HEK293 (cell line): Measurements from ENCODE around the gene ZNF493.

ENCODE experiments used
- CTCF ChIA-PET: fragments of 350-600 bp; formaldehyde crosslinking; extraction: SDS; loops from one replicate; lab custom pipeline; 2021; ENCODE audit warnings: antibody characterized with exemption; lab: Yijun Ruan, JAX
- POLR2A ChIA-PET: fragments of 300-600 bp; formaldehyde crosslinking; extraction: SDS; loops from one replicate; lab custom pipeline; 2020; ENCODE audit warnings: antibody characterized with exemption, inconsistent platforms; lab: Yijun Ruan, JAX
- H3K27ac ChIP-seq: fragments of 200-500 bp; sonication (Bioruptor generic); 2 replicates; pipeline ENCODE4 v1.5.1; 2014; ENCODE audit warnings: low read depth, low read length, control low read depth, inconsistent platforms; ENCODE audit errors: extremely low read depth
- H3K36me3 ChIP-seq, 2 experiments: fragments of 200-500 bp in 1 of 2; sonication (Bioruptor generic) in 1 of 2; 1 replicate in 1 of 2; 2 replicates in 1 of 2; pipeline ENCODE4 v1.5.1; 2014 to 2017; ENCODE audit warnings: inconsistent platforms in 2 of 2, low read length in 2 of 2; ENCODE audit not compliant: control insufficient read depth in 2 of 2, insufficient read depth in 1 of 2
- H3K4me1 ChIP-seq: fragments of 200-500 bp; sonication (Bioruptor generic); 2 replicates; pipeline ENCODE4 v1.5.1; 2014; ENCODE audit warnings: mild to moderate bottlenecking, low read length, inconsistent platforms; ENCODE audit not compliant: control insufficient read depth, insufficient read depth
- H3K4me3 ChIP-seq: 2 replicates; pipeline ENCODE4 v1.5.1; 2011; ENCODE audit warnings: low read depth, mild to moderate bottlenecking, control low read depth, low read length, moderate library complexity
- H3K9me3 ChIP-seq: fragments of 200-500 bp; sonication (Bioruptor generic); 2 replicates; pipeline ENCODE4 v1.5.1; 2014; ENCODE audit warnings: low read depth, low read length, inconsistent platforms; ENCODE audit not compliant: control insufficient read depth, insufficient read depth
- GFI1B ChIP-seq: fragments of 450-650 bp; formaldehyde crosslinking; IDR thresholded peaks from 2 replicates; pipeline ENCODE4 v1.5.1; 2016; ENCODE audit warnings: missing biosample characterization, missing genetic modification characterization
- GLI4 ChIP-seq: fragments of 450-650 bp; formaldehyde crosslinking; IDR thresholded peaks from 2 replicates; pipeline ENCODE4 v1.5.1; 2016; ENCODE audit warnings: missing biosample characterization, missing genetic modification characterization
- MZF1 ChIP-seq: fragments of 450-650 bp; formaldehyde crosslinking; IDR thresholded peaks from 2 replicates; pipeline ENCODE4 v1.5.1; 2017; ENCODE audit warnings: missing biosample characterization, missing genetic modification characterization, borderline replicate concordance
- SP2 ChIP-seq: fragments of 450-650 bp; formaldehyde crosslinking; IDR thresholded peaks from 2 replicates; pipeline ENCODE4 v1.5.1; 2016; ENCODE audit warnings: missing biosample characterization, missing genetic modification characterization
- YY2 ChIP-seq: fragments of 450-650 bp; formaldehyde crosslinking; IDR thresholded peaks from 2 replicates; pipeline ENCODE4 v1.5.1; 2016; ENCODE audit warnings: missing biosample characterization, missing genetic modification characterization
- ZBTB1 ChIP-seq: fragments of 450-650 bp; formaldehyde crosslinking; IDR thresholded peaks from 2 replicates; pipeline ENCODE4 v1.5.1; 2016; ENCODE audit warnings: missing biosample characterization, missing genetic modification characterization
- ZFP37 ChIP-seq: fragments of 450-650 bp; formaldehyde crosslinking; IDR thresholded peaks from 2 replicates; pipeline ENCODE4 v1.5.1; 2016; ENCODE audit warnings: missing biosample characterization, missing genetic modification characterization
- ZNF138 ChIP-seq: fragments of 450-650 bp; formaldehyde crosslinking; IDR thresholded peaks from 2 replicates; pipeline ENCODE4 v1.5.1; 2016; ENCODE audit warnings: missing biosample characterization, missing genetic modification characterization, borderline replicate concordance
- ZNF157 ChIP-seq: fragments of 450-650 bp; formaldehyde crosslinking; IDR thresholded peaks from 2 replicates; pipeline ENCODE4 v1.5.1; 2016; ENCODE audit warnings: missing biosample characterization, missing genetic modification characterization
- ZNF19 ChIP-seq: fragments of 450-650 bp; formaldehyde crosslinking; IDR thresholded peaks from 2 replicates; pipeline ENCODE4; 2016; ENCODE audit warnings: missing biosample characterization, missing genetic modification characterization, low read depth
- ZNF248 ChIP-seq: fragments of 450-650 bp; formaldehyde crosslinking; IDR thresholded peaks from 2 replicates; pipeline ENCODE4 v1.5.1; 2017; ENCODE audit warnings: missing biosample characterization, missing genetic modification characterization
- ZNF473 ChIP-seq: fragments of 450-650 bp; formaldehyde crosslinking; IDR thresholded peaks from 2 replicates; pipeline ENCODE4 v1.5.1; 2017; ENCODE audit warnings: missing biosample characterization, missing genetic modification characterization
- ZNF529 ChIP-seq: fragments of 450-650 bp; formaldehyde crosslinking; IDR thresholded peaks from 2 replicates; pipeline ENCODE4 v1.5.1; 2017; ENCODE audit warnings: missing genetic modification characterization, missing biosample characterization; ENCODE audit not compliant: insufficient replicate concordance
- ZNF544 ChIP-seq: fragments of 450-650 bp; formaldehyde crosslinking; IDR thresholded peaks from 2 replicates; pipeline ENCODE4 v1.5.0; 2017; ENCODE audit warnings: missing biosample characterization, missing genetic modification characterization
- ZNF549 ChIP-seq: fragments of 450-650 bp; IDR thresholded peaks from 2 replicates; pipeline ENCODE4 v1.5.1; 2018; ENCODE audit warnings: missing biosample characterization, missing genetic modification characterization, mild to moderate bottlenecking, inconsistent platforms, moderate library complexity
- ZNF623 ChIP-seq: fragments of 450-650 bp; formaldehyde crosslinking; IDR thresholded peaks from 2 replicates; pipeline ENCODE4 v1.5.1; 2016; ENCODE audit warnings: missing biosample characterization, missing genetic modification characterization
- ZNF768 ChIP-seq: fragments of 450-650 bp; formaldehyde crosslinking; IDR thresholded peaks from 2 replicates; pipeline ENCODE4 v1.5.1; 2018; ENCODE audit warnings: missing biosample characterization, mild to moderate bottlenecking, missing genetic modification characterization
- ZNF785 ChIP-seq: fragments of 450-650 bp; formaldehyde crosslinking; IDR thresholded peaks from 2 replicates; pipeline ENCODE4 v1.5.1; 2016; ENCODE audit warnings: missing biosample characterization, missing genetic modification characterization
- ZXDB ChIP-seq: fragments of 450-650 bp; formaldehyde crosslinking; IDR thresholded peaks from 2 replicates; pipeline ENCODE4 v1.5.1; 2016; ENCODE audit warnings: missing biosample characterization, missing genetic modification characterization
- TF ChIP-seq, protein P1 (sequence below): fragments of 450-650 bp; formaldehyde crosslinking; IDR thresholded peaks from 2 replicates; pipeline ENCODE4 v1.5.1; 2016; ENCODE audit warnings: missing biosample characterization, missing genetic modification characterization
- TF ChIP-seq, protein P2 (sequence below): fragments of 450-650 bp; formaldehyde crosslinking; IDR thresholded peaks from 2 replicates; pipeline ENCODE4 v1.5.0; 2017; ENCODE audit warnings: missing biosample characterization, missing genetic modification characterization, borderline replicate concordance
- TF ChIP-seq, protein P3 (sequence below): fragments of 450-650 bp; formaldehyde crosslinking; IDR thresholded peaks from 2 replicates; pipeline ENCODE4 v1.5.1; 2016; ENCODE audit warnings: missing biosample characterization, missing genetic modification characterization
- TF ChIP-seq, protein P4 (sequence below): fragments of 450-650 bp; formaldehyde crosslinking; IDR thresholded peaks from 2 replicates; pipeline ENCODE4 v1.5.1; 2016; ENCODE audit warnings: missing biosample characterization, missing genetic modification characterization
- TF ChIP-seq, protein P5 (sequence below): sonication (generic); formaldehyde crosslinking; IDR thresholded peaks from 2 replicates; pipeline ENCODE4 v1.8.1; 2022; ENCODE audit warnings: mild to moderate bottlenecking, moderate library complexity, missing genetic modification reagents
- TF ChIP-seq, protein P6 (sequence below): fragments of 450-650 bp; IDR thresholded peaks from 2 replicates; pipeline ENCODE4 v1.5.1; 2018; ENCODE audit warnings: missing biosample characterization, missing genetic modification characterization

ZNF493 gene

DNA sequence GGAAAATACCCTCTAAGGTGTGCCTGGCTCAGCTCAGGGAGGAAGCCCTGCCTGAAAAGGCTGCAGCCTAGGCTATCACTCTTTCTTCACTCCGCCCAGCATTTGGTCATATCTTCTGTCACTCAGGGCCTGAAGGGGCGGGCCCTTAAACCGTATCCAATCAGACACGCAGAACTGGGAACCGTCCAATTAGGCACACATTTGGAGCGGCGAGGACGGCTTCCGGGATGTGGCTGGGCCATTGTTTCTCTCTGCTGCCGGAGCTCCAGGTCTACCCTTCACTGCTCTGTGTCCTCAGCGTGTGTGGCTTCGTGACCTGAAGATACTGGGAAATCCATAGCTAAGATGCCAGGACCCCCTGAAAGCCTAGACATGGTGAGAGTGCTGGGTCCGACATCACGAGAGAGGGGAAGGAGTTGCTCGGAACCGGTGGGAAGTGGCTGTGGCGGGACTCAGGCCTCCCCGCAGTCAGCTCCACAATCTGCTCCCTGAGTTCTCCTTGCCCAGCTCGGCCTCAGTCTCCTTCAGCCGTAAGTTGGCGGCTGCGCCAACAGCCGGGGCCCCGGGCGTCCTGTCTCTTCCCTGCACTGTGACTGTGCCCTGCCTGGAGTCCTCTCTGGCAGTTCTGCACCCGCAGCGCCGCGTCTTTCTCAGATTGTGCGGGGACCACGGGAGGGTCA is at the start of gene ZNF493 (continued):
- TF ChIP-seq ZNF623 (no peak), ZBTB1 (tag by site-specific recombination) (no peak), YY2 (no peak), ZNF785 (tag by site-specific recombination) (no peak), GFI1B (no peak), GLI4 (no peak)
- TF ChIP-seq, protein P1, sequence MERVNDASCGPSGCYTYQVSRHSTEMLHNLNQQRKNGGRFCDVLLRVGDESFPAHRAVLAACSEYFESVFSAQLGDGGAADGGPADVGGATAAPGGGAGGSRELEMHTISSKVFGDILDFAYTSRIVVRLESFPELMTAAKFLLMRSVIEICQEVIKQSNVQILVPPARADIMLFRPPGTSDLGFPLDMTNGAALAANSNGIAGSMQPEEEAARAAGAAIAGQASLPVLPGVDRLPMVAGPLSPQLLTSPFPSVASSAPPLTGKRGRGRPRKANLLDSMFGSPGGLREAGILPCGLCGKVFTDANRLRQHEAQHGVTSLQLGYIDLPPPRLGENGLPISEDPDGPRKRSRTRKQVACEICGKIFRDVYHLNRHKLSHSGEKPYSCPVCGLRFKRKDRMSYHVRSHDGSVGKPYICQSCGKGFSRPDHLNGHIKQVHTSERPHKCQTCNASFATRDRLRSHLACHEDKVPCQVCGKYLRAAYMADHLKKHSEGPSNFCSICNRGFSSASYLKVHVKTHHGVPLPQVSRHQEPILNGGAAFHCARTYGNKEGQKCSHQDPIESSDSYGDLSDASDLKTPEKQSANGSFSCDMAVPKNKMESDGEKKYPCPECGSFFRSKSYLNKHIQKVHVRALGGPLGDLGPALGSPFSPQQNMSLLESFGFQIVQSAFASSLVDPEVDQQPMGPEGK (tag by site-specific recombination): no peak
- TF ChIP-seq, protein P2, sequence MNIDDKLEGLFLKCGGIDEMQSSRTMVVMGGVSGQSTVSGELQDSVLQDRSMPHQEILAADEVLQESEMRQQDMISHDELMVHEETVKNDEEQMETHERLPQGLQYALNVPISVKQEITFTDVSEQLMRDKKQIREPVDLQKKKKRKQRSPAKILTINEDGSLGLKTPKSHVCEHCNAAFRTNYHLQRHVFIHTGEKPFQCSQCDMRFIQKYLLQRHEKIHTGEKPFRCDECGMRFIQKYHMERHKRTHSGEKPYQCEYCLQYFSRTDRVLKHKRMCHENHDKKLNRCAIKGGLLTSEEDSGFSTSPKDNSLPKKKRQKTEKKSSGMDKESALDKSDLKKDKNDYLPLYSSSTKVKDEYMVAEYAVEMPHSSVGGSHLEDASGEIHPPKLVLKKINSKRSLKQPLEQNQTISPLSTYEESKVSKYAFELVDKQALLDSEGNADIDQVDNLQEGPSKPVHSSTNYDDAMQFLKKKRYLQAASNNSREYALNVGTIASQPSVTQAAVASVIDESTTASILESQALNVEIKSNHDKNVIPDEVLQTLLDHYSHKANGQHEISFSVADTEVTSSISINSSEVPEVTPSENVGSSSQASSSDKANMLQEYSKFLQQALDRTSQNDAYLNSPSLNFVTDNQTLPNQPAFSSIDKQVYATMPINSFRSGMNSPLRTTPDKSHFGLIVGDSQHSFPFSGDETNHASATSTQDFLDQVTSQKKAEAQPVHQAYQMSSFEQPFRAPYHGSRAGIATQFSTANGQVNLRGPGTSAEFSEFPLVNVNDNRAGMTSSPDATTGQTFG (tag by site-specific recombination): no peak
- TF ChIP-seq, protein P3, sequence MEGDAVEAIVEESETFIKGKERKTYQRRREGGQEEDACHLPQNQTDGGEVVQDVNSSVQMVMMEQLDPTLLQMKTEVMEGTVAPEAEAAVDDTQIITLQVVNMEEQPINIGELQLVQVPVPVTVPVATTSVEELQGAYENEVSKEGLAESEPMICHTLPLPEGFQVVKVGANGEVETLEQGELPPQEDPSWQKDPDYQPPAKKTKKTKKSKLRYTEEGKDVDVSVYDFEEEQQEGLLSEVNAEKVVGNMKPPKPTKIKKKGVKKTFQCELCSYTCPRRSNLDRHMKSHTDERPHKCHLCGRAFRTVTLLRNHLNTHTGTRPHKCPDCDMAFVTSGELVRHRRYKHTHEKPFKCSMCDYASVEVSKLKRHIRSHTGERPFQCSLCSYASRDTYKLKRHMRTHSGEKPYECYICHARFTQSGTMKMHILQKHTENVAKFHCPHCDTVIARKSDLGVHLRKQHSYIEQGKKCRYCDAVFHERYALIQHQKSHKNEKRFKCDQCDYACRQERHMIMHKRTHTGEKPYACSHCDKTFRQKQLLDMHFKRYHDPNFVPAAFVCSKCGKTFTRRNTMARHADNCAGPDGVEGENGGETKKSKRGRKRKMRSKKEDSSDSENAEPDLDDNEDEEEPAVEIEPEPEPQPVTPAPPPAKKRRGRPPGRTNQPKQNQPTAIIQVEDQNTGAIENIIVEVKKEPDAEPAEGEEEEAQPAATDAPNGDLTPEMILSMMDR (tag by site-specific recombination): no peak
- TF ChIP-seq, protein P4, sequence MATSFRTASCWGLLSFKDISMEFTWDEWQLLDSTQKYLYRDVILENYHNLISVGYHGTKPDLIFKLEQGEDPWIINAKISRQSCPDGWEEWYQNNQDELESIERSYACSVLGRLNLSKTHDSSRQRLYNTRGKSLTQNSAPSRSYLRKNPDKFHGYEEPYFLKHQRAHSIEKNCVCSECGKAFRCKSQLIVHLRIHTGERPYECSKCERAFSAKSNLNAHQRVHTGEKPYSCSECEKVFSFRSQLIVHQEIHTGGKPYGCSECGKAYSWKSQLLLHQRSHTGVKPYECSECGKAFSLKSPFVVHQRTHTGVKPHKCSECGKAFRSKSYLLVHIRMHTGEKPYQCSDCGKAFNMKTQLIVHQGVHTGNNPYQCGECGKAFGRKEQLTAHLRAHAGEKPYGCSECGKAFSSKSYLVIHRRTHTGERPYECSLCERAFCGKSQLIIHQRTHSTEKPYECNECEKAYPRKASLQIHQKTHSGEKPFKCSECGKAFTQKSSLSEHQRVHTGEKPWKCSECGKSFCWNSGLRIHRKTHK (tag by site-specific recombination): no peak
- TF ChIP-seq, protein P5, sequence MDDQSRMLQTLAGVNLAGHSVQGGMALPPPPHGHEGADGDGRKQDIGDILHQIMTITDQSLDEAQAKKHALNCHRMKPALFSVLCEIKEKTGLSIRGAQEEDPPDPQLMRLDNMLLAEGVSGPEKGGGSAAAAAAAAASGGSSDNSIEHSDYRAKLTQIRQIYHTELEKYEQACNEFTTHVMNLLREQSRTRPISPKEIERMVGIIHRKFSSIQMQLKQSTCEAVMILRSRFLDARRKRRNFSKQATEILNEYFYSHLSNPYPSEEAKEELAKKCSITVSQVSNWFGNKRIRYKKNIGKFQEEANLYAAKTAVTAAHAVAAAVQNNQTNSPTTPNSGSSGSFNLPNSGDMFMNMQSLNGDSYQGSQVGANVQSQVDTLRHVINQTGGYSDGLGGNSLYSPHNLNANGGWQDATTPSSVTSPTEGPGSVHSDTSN: peak; percentile 91

DNA sequence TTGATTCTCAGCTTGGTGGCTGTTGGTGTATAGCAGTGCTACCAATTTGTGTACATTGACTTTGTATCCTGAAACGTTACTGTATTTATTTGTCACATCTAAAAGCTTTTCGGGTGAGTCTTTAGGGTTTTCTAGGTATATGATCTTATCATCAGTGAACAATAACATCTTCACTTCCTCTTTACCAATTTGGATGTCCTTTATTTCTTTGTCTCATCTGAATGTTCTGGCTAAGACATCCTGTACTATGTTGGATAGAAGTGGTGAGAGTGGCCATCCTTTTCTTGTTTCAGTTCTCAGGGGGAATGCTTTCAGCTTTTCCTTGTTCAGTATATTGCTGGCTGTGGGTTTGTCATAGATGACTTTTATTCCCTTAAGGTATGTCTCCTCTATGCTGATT is 44.1 kb upstream of the ZNF493 start:
- POLR2A ChIA-PET: interaction anchor here (1.6 kb wide), 1 partner anchor 24 kb away, joined by 4 read pairs; the partner anchor contains the start of gene ZNF708
- Histone ChIP-seq H3K36me3 (no peaks in the 10 kb centered on the region), H3K27ac (no peak overlapping the region), H3K4me3 (no peak overlapping the region), H3K4me1 (no peaks in the 10 kb centered on the region), H3K9me3 (no peaks in the 10 kb centered on the region)
- CTCF ChIA-PET: interaction anchor here (0.7 kb wide), 1 partner anchor 353 kb away, joined by 3 read pairs; no protein-coding TSS in a partner anchor
- TF ChIP-seq ZNF529 (tag by site-specific recombination) (no peak), ZNF473 (tag by site-specific recombination) (no peak), SP2 (tag by site-specific recombination) (no peak), ZNF157 (tag by site-specific recombination) (no peak), ZNF138 (tag by site-specific recombination) (no peak), MZF1 (tag by site-specific recombination) (no peak), ZNF19 (tag by site-specific recombination) (no peak), ZNF248 (tag by site-specific recombination) (no peak), ZNF544 (tag by site-specific recombination) (no peak), ZXDB (no peak), ZFP37 (tag by site-specific recombination) (no peak), ZNF549 (tag by site-specific recombination) (no peak), ZNF768 (no peak)
- TF ChIP-seq, protein P6, sequence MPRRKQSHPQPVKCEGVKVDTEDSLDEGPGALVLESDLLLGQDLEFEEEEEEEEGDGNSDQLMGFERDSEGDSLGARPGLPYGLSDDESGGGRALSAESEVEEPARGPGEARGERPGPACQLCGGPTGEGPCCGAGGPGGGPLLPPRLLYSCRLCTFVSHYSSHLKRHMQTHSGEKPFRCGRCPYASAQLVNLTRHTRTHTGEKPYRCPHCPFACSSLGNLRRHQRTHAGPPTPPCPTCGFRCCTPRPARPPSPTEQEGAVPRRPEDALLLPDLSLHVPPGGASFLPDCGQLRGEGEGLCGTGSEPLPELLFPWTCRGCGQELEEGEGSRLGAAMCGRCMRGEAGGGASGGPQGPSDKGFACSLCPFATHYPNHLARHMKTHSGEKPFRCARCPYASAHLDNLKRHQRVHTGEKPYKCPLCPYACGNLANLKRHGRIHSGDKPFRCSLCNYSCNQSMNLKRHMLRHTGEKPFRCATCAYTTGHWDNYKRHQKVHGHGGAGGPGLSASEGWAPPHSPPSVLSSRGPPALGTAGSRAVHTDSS (tag by site-specific recombination): no peak
